ENCODE measurements around the gene DPP6. TPM values are rescaled to one million over a fixed set of nuclear protein-coding genes. Genes with fewer than 3 reads are reported as not detected.
"Not testable (repeated sequence)": the region's sequence is repeated elsewhere in the genome, so short reads cannot be mapped to it uniquely, and the experiment has no call there.

Gene DPP6
- total and polyA plus RNA-seq, 8 donors, result 0.29 to 1.2 (median 0.57) TPM

- Histone ChIP-seq H3K27ac (no peak overlapping the region), H3K9me3 (no peaks in the 10 kb centered on the region), H3K36me3 (no peaks in the 10 kb centered on the region), H3K27me3 (peaks cover 10 to 26% of the 10 kb centered on the region in 2 donors), H3K4me1 (peaks cover 0 to 11% of the 10 kb centered on the region in 2 donors), H3K4me3 (no peak overlapping the region)
- intact Hi-C loops (cut with DNase I), result loop anchor here in 1 of 2 donors (10.0 kb wide), 1 partner anchor 427 kb away; no protein-coding TSS in a partner anchor
- no peak for DNase-seq
- no peak for TF ChIP-seq CTCF (IDR thresholded peaks at IDR 0.05)
- ATAC-seq, result no peak
Observed at GRCh38 chr7:154918266-154918665, 866.1 kb downstream of the DPP6 start.

GRCh38 chr7:154918741-154919140 lies 866.5 kb downstream of the DPP6 start:
- DNase-seq (no peak), ATAC-seq (no peak)
- intact Hi-C loops (cut with DNase I), result loop anchor here in 1 of 2 donors (10.0 kb wide), 1 partner anchor 426 kb away; no protein-coding TSS in a partner anchor
- no peak for TF ChIP-seq CTCF (IDR thresholded peaks at IDR 0.05)
- Histone ChIP-seq H3K36me3 (no peaks in the 10 kb centered on the region), H3K27ac (no peak overlapping the region), H3K4me1 (peaks cover 0 to 8% of the 10 kb centered on the region in 2 donors), H3K4me3 (no peak overlapping the region), H3K27me3 (peaks cover 10 to 21% of the 10 kb centered on the region in 2 donors), H3K9me3 (no peaks in the 10 kb centered on the region)

GRCh38 chr7:154919344-154920225 lies 867.4 kb downstream of the DPP6 start:
- no peak overlapping the region for H3K4me3 ChIP-seq
- peak; percentile 60 for ATAC-seq
- H3K27me3 ChIP-seq, result peaks cover 3 to 13% of the 10 kb centered on the region in 2 donors
- H3K9me3 ChIP-seq, result no peaks in the 10 kb centered on the region
- no peak for TF ChIP-seq CTCF (IDR thresholded peaks at IDR 0.05)
- no peaks in the 10 kb centered on the region for H3K36me3 ChIP-seq
- intact Hi-C loops (cut with DNase I), result loop anchor here in 1 of 2 donors (10.0 kb wide), 2 partner anchors 85 to 425 kb away; partner anchors contain the start of gene PAXIP1
- no peak overlapping the region for H3K27ac ChIP-seq
- H3K4me1 ChIP-seq, result no peaks in the 10 kb centered on the region
- no peak for DNase-seq

- H3K27me3 ChIP-seq, H3K9me3 ChIP-seq, H3K27ac ChIP-seq, H3K36me3 ChIP-seq, H3K4me1 ChIP-seq, ATAC-seq, H3K4me3 ChIP-seq, DNase-seq: not testable (repeated sequence)
- intact Hi-C loops (cut with DNase I), result loop anchor here in 1 of 2 donors (10.0 kb wide), 1 partner anchor 82 kb away; the partner anchor contains the start of gene PAXIP1
Observed at GRCh38 chr7:154922472-154922871, 870.3 kb downstream of the DPP6 start.

GRCh38 chr7:154927624-154928125 lies 875.5 kb downstream of the DPP6 start:
- intact Hi-C loops (cut with DNase I), result loop anchor here in 1 of 2 donors (10.0 kb wide), 1 partner anchor 77 kb away; the partner anchor contains the start of gene PAXIP1
- Histone ChIP-seq H3K4me1 (peaks cover 4 to 8% of the 10 kb centered on the region in 2 donors), H3K27ac (peak overlapping the region; percentile 85 to 91), H3K36me3 (no peaks in the 10 kb centered on the region), H3K27me3 (no peaks in the 10 kb centered on the region), H3K9me3 (no peaks in the 10 kb centered on the region), H3K4me3 (peak overlapping the region; percentile 61 to 64)
- ATAC-seq (peak; percentile 91), DNase-seq (peak in 3 of 4 donors; percentile 69 to 88 (median 71))
- TF ChIP-seq CTCF (IDR thresholded peaks at IDR 0.05), result peak; percentile 55 to 62

Data from left lung (tissue), 10 donors.